Gastrocnemius medialis (tissue), 4 donors: Measurements from ENCODE around the gene ISOC1.

ENCODE experiments used
- CTCF ChIP-seq, 5 experiments: fragments of 450-650 bp in 3 of 5; fragments of 200-600 bp in 2 of 5; sonication (generic) in 2 of 5; IDR thresholded peaks in 4 of 5; conservative IDR thresholded peaks in 1 of 5; 1 replicate in 4 of 5; 2 replicates in 1 of 5; pipeline ENCODE4 v1.5.1; 2016 to 2019; ENCODE audit warnings: antibody characterized with exemption in 5 of 5, mild to moderate bottlenecking in 3 of 5, moderate library complexity in 3 of 5
- POLR2A ChIP-seq, 2 donors: fragments of 450-650 bp; IDR thresholded peaks; one replicate each; pipeline ENCODE4 v1.6.1; 2017; ENCODE audit warnings: antibody characterized with exemption in 2 of 2, mild to moderate bottlenecking in 2 of 2, moderate library complexity in 2 of 2

- TF ChIP-seq POLR2A (IDR thresholded peaks at IDR 0.05) = no peak
- TF ChIP-seq CTCF (IDR thresholded peaks at IDR 0.05 in 4 of 5, conservative IDR thresholded peaks at IDR 0.05 in 1 of 5) = no peak
Measured at GRCh38 chr5:129079496-129079895, 15.1 kb upstream of the ISOC1 start.
